Left lung (tissue), 10 donors: ENCODE results near the gene ITSN1. TPM values are rescaled to one million over a fixed set of nuclear protein-coding genes. Genes with fewer than 3 reads are reported as not detected.
"Not testable (repeated sequence)": the region's sequence is repeated elsewhere in the genome, so short reads cannot be mapped to it uniquely, and the experiment has no call there.

ENCODE experiments used
- ATAC-seq: fragments of 200-7000 bp; cut with Tn5 transposase; one replicate; pipeline ENCODE4 v1.9.1; 2020; ENCODE audit warnings: moderate library complexity
- DNase-seq, 4 donors: peaks; one replicate each; pipeline ENCODE4 v3.0.0-alpha.2; 2013 to 2020
- H3K27ac ChIP-seq, 2 donors: fragments of 200-600 bp; sonication (generic) in 1 of 2; one replicate each; pipeline versions ENCODE4 v1.5.0 to v1.8.0; 2020 to 2021
- H3K27me3 ChIP-seq, 2 donors: fragments of 200-600 bp; sonication (generic) in 1 of 2; one replicate each; pipeline versions ENCODE4 v1.5.0 to v1.8.0; 2020 to 2021
- H3K36me3 ChIP-seq, 2 donors: fragments of 200-600 bp; sonication (generic) in 1 of 2; one replicate each; pipeline versions ENCODE4 v1.5.0 to v1.8.0; 2020 to 2021
- H3K4me1 ChIP-seq, 2 donors: fragments of 200-600 bp; one replicate each; pipeline ENCODE4 v1.8.0; 2021
- H3K4me3 ChIP-seq, 2 donors: fragments of 200-600 bp; sonication (generic) in 1 of 2; one replicate each; pipeline versions ENCODE4 v1.5.0 to v1.8.0; 2020 to 2021; ENCODE audit warnings: mild to moderate bottlenecking in 1 of 2
- H3K9me3 ChIP-seq, 2 donors: fragments of 200-600 bp; sonication (generic) in 1 of 2; one replicate each; pipeline versions ENCODE4 v1.5.0 to v1.8.0; 2020 to 2021
- CTCF ChIP-seq, 2 donors: fragments of 200-600 bp; sonication (generic) in 1 of 2; IDR thresholded peaks; one replicate each; pipeline versions ENCODE4 v1.5.0 to v1.8.0; 2021; ENCODE audit warnings: antibody characterized with exemption in 2 of 2
- intact Hi-C, 2 donors: fragments of 100-400 bp; cut with DNase I; formaldehyde crosslinking; loops; one replicate each; pipeline versions ENCODE4 v1.11.2 to v1.14.2; 2022
- polyA plus RNA-seq, 6 donors: library from polyadenylated mRNA; unstranded; fragments of 120-200 nt; gene quantifications; one replicate each; pipeline ENCODE4 v1.2.1, GENCODE V29; 2013; ENCODE audit not compliant: insufficient read length in 6 of 6
- total RNA-seq, 2 donors: library from RNA; stranded (reverse); fragmentation: NEBNext Ultra II Directional; extraction: Animal tissue kit (Norgen Biotek cat#: 25700); gene quantifications; one replicate each; pipeline ENCODE4 v1.2.1, GENCODE V29; 2021
- donor health status: DM: no; HTN: yes; CAD: no.
- donor health status: DM: no; HTN: no; CAD: no.

The ITSN1 gene
- total and polyA plus RNA-seq, 8 donors: 38.9 to 59.1 (median 50.8) TPM

- Histone ChIP-seq H3K27ac (no peak overlapping the region), H3K4me1 (no peaks in the 10 kb centered on the region), H3K4me3 (no peak overlapping the region), H3K9me3 (peaks cover 0 to 21% of the 10 kb centered on the region in 2 donors), H3K36me3 (no peaks in the 10 kb centered on the region), H3K27me3 (no peaks in the 10 kb centered on the region)
- DNase-seq (no peak), ATAC-seq (no peak)
- no peak for TF ChIP-seq CTCF (IDR thresholded peaks at IDR 0.05)
- intact Hi-C loops: no loop called here
Measured at GRCh38 chr21:33712022-33712803, 69.9 kb downstream of the ITSN1 start.

- DNase-seq (no peak), ATAC-seq (no peak)
- peaks cover 0 to 31% of the 10 kb centered on the region in 2 donors for H3K36me3 ChIP-seq
- no peak overlapping the region for H3K27ac ChIP-seq
- intact Hi-C loops: no loop called here
- no peak overlapping the region for H3K4me3 ChIP-seq
- TF ChIP-seq CTCF (IDR thresholded peaks at IDR 0.05): no peak
- no peaks in the 10 kb centered on the region for H3K27me3 ChIP-seq
- no peaks in the 10 kb centered on the region for H3K9me3 ChIP-seq
- no peaks in the 10 kb centered on the region for H3K4me1 ChIP-seq
Measured at GRCh38 chr21:33721081-33721480, 78.8 kb downstream of the ITSN1 start.

GRCh38 chr21:33729139-33729538 is 86.8 kb downstream of the ITSN1 start:
- intact Hi-C loops, DNase-seq, ATAC-seq: not testable (repeated sequence)

GRCh38 chr21:33729641-33730040 is 87.3 kb downstream of the ITSN1 start:
- Histone ChIP-seq H3K4me1 (no peaks in the 10 kb centered on the region), H3K27me3 (no peaks in the 10 kb centered on the region), H3K9me3 (no peaks in the 10 kb centered on the region), H3K36me3 (peaks cover 0 to 3% of the 10 kb centered on the region in 2 donors), H3K27ac (no peak overlapping the region), H3K4me3 (no peak overlapping the region)
- no peak for TF ChIP-seq CTCF (IDR thresholded peaks at IDR 0.05)
- intact Hi-C loops: no loop called here
- no peak for DNase-seq
- ATAC-seq: no peak

More at GRCh38 chr21:33729139-33729538, 86.8 kb downstream of the ITSN1 start:
- not testable (repeated sequence) for H3K36me3 ChIP-seq, H3K4me1 ChIP-seq, H3K4me3 ChIP-seq, H3K9me3 ChIP-seq, H3K27me3 ChIP-seq, H3K27ac ChIP-seq

GRCh38 chr21:33731447-33731846 is 89.1 kb downstream of the ITSN1 start:
- Histone ChIP-seq H3K36me3 (peaks cover 0 to 11% of the 10 kb centered on the region in 2 donors), H3K9me3 (no peaks in the 10 kb centered on the region), H3K27me3 (no peaks in the 10 kb centered on the region), H3K27ac (no peak overlapping the region), H3K4me1 (no peaks in the 10 kb centered on the region), H3K4me3 (no peak overlapping the region)
- no peak for TF ChIP-seq CTCF (IDR thresholded peaks at IDR 0.05)
- DNase-seq (no peak), ATAC-seq (no peak)
- intact Hi-C loops: no loop called here

GRCh38 chr21:33732038-33732437 is 89.7 kb downstream of the ITSN1 start:
- Histone ChIP-seq H3K27ac (no peak overlapping the region), H3K36me3 (peaks cover 0 to 11% of the 10 kb centered on the region in 2 donors), H3K9me3 (no peaks in the 10 kb centered on the region), H3K27me3 (no peaks in the 10 kb centered on the region), H3K4me3 (no peak overlapping the region), H3K4me1 (no peaks in the 10 kb centered on the region)
- DNase-seq (no peak), ATAC-seq (no peak)
- TF ChIP-seq CTCF (IDR thresholded peaks at IDR 0.05): no peak
- intact Hi-C loops: no loop called here
